HepG2 (cell line): ENCODE data around the gene DDX23. TPM values are rescaled to one million over a fixed set of nuclear protein-coding genes. Genes with fewer than 3 reads are reported as not detected.
A peak's percentile ranks its signal among the peaks of the same experiment; 100 is the strongest.

Experiments used
- AGO1 ChIP-seq: fragments of 200-400 bp; formaldehyde crosslinking; IDR thresholded peaks from 2 replicates; pipeline ENCODE4 v1.6.1; 2017; ENCODE audit warnings: mild to moderate bottlenecking, low read depth, low read length, moderate library complexity; ENCODE audit not compliant: poor library complexity, severe bottlenecking
- EP300 ChIP-seq, 3 experiments: sonication (generic) in 1 of 3; formaldehyde crosslinking in 1 of 3; IDR thresholded peaks; 2 replicates each; pipeline versions ENCODE4 v1.5.1 to v1.6.1; 2011 to 2020; ENCODE audit warnings: low read depth in 2 of 3, low read length in 2 of 3, borderline replicate concordance in 1 of 3, improper control_type of control experiment in 1 of 3, mild to moderate bottlenecking in 1 of 3, missing genetic modification reagents in 1 of 3, moderate library complexity in 1 of 3
- FOSL2 ChIP-seq: sonication (generic); formaldehyde crosslinking; IDR thresholded peaks from 2 replicates; pipeline ENCODE4 v1.4.0; 2020; ENCODE audit warnings: missing genetic modification reagents
- GATAD2A ChIP-seq: IDR thresholded peaks from 2 replicates; pipeline ENCODE4 v1.6.1; 2016
- HINFP ChIP-seq: sonication (generic); formaldehyde crosslinking; IDR thresholded peaks from 2 replicates; pipeline ENCODE4 v1.4.0; 2020; ENCODE audit warnings: low read depth, mild to moderate bottlenecking, missing genetic modification reagents
- HNRNPUL1 ChIP-seq: fragments of 200-400 bp; formaldehyde crosslinking; IDR thresholded peaks from 2 replicates; pipeline ENCODE4 v1.6.1; 2017; ENCODE audit warnings: low read depth, mild to moderate bottlenecking, low read length, moderate library complexity
- KDM6A ChIP-seq: IDR thresholded peaks from 2 replicates; pipeline ENCODE4 v1.6.1; 2016; ENCODE audit warnings: low read depth
- NFAT5 ChIP-seq: sonication (generic); formaldehyde crosslinking; IDR thresholded peaks from 2 replicates; pipeline ENCODE4 v1.4.0; 2020; ENCODE audit warnings: missing genetic modification reagents
- RFX3 ChIP-seq: IDR thresholded peaks from 2 replicates; pipeline ENCODE4 v1.6.1; 2016; ENCODE audit warnings: missing biosample characterization, missing genetic modification reagents
- ZBTB46 ChIP-seq: sonication (generic); formaldehyde crosslinking; IDR thresholded peaks from 2 replicates; pipeline ENCODE4 v1.4.0; 2020; ENCODE audit warnings: mild to moderate bottlenecking, missing genetic modification reagents, borderline replicate concordance
- ZNF563 ChIP-seq: sonication (generic); formaldehyde crosslinking; IDR thresholded peaks from 2 replicates; pipeline ENCODE4 v1.8.0; 2022; ENCODE audit warnings: mild to moderate bottlenecking, moderate library complexity, missing genetic modification reagents
- ZNF674 ChIP-seq: sonication (generic); formaldehyde crosslinking; IDR thresholded peaks from 2 replicates; pipeline ENCODE4 v1.5.0; 2020; ENCODE audit warnings: low read depth, mild to moderate bottlenecking, missing genetic modification reagents
- ZNF879 ChIP-seq: sonication (generic); formaldehyde crosslinking; IDR thresholded peaks from 2 replicates; pipeline ENCODE4 v1.8.1; 2023; ENCODE audit warnings: missing genetic modification reagents
- ZSCAN5A ChIP-seq: sonication (generic); formaldehyde crosslinking; IDR thresholded peaks from 2 replicates; pipeline ENCODE4 v1.8.0; 2022; ENCODE audit warnings: mild to moderate bottlenecking, missing genetic modification reagents, borderline replicate concordance
- polyA plus RNA-seq, 8 experiments: library from polyadenylated mRNA; depleted of rRNA in 3 of 8; stranded (reverse) in 7 of 8; unstranded in 1 of 8; fragments of >200 nt; fragmentation: Illumina TruSeq in 4 of 8; extraction: Trizol in 4 of 8; gene quantifications; 2 replicates each; pipeline versions ENCODE4 v1.2.1 to v1.2.3, GENCODE V29; 2011 to 2016; ENCODE audit warnings: low read depth in 4 of 8, missing spikeins in 1 of 8, mixed read lengths in 1 of 8; ENCODE audit not compliant: insufficient read depth in 1 of 8
- total RNA-seq, 5 experiments: library from RNA; depleted of rRNA; stranded (reverse); fragments of >200 nt; fragmentation: Illumina TruSeq; extraction: Trizol; gene quantifications; 2 replicates each; pipeline ENCODE4 v1.2.3, GENCODE V29; 2016; ENCODE audit warnings: low read depth in 1 of 5
- TF ChIP-seq, protein P1 (sequence below): sonication (generic); formaldehyde crosslinking; IDR thresholded peaks from 2 replicates; pipeline ENCODE4 v1.4.0; 2020; ENCODE audit warnings: missing genetic modification reagents

DDX23 gene
- total and polyA plus RNA-seq, 2 of the 13 experiments (the other 11 are each of a cell fraction or from before 2014, with no cell fraction given): 35.7 to 90.0 TPM

- TF ChIP-seq NFAT5 (CRISPR knock-in tag) (no peak), ZSCAN5A (CRISPR knock-in tag) (0 out of 2 replicates have a peak, but pooled peaks have one; percentile 30), KDM6A (no peak), RFX3 (no peak), ZNF879 (no peak), HNRNPUL1 (no peak), EP300 (IDR thresholded peaks at IDR 0.05; ENCODE audit: low read depth in 2 of 2, low read length in 2 of 2) (peak in 1 of 2 experiments; percentile 75; a peak in 2 of 4 replicates), EP300 (CRISPR knock-in tag; IDR thresholded peaks at IDR 0.05; ENCODE audit: borderline replicate concordance) (no peak), ZBTB46 (CRISPR knock-in tag) (no peak), FOSL2 (CRISPR knock-in tag) (peak; percentile 55), ZNF674 (CRISPR knock-in tag) (no peak), ZNF563 (CRISPR knock-in tag) (0 out of 2 replicates have a peak, but pooled peaks have one; percentile 49), HINFP (CRISPR knock-in tag) (no peak; the same call in 1 of the 2 replicates), AGO1 (no peak), GATAD2A (CRISPR knock-in tag) (peak; percentile 54; the same call in 1 of the 2 replicates)
- TF ChIP-seq, protein P1, sequence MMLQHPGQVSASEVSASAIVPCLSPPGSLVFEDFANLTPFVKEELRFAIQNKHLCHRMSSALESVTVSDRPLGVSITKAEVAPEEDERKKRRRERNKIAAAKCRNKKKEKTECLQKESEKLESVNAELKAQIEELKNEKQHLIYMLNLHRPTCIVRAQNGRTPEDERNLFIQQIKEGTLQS (CRISPR knock-in tag): no peak
Measured at GRCh38 chr12:48883305-48884161, 31.6 kb upstream of the DDX23 start (continued).
